Adrenal gland (tissue), 12 donors: Measurements from ENCODE around the gene SYCN. TPM values are rescaled to one million over a fixed set of nuclear protein-coding genes. Genes with fewer than 3 reads are reported as not detected.

Source experiments
- DNase-seq, 7 donors: peaks; one replicate each; pipeline ENCODE4 v3.0.0-alpha.2; 2019 to 2020
- H3K27ac ChIP-seq, 5 donors: fragments of 200-600 bp; sonication (generic) in 4 of 5; 1 replicate in 3 of 5; 2 replicates in 2 of 5; pipeline versions ENCODE4 v1.5.1 to v1.8.0; 2016 to 2020; ENCODE audit warnings: mild to moderate bottlenecking in 1 of 5
- H3K27me3 ChIP-seq: fragments of 200-600 bp; 2 replicates; pipeline ENCODE4 v1.8.0; 2021
- H3K36me3 ChIP-seq, 2 donors: fragments of 200-600 bp; replicated peaks in 1 of 2; 1 replicate in 1 of 2; 2 replicates in 1 of 2; pipeline versions ENCODE4 v1.5.1 to v1.8.0; 2018 to 2022
- H3K4me1 ChIP-seq, 2 donors: fragments of 200-600 bp; replicated peaks in 1 of 2; 1 replicate in 1 of 2; 2 replicates in 1 of 2; pipeline versions ENCODE4 v1.5.1 to v1.8.0; 2018 to 2021
- H3K4me3 ChIP-seq, 4 donors: fragments of 200-600 bp; sonication (generic) in 3 of 4; one replicate each; pipeline ENCODE4 v1.5.1; 2016 to 2018
- H3K9me3 ChIP-seq, 3 donors: fragments of 200-600 bp; sonication (generic) in 1 of 3; replicated peaks in 1 of 3; 1 replicate in 2 of 3; 2 replicates in 1 of 3; pipeline versions ENCODE4 v1.5.1 to v1.8.0; 2016 to 2021
- CTCF ChIP-seq, 6 experiments: fragments of 450-650 bp in 4 of 6; fragments of 200-600 bp in 2 of 6; sonication (generic) in 1 of 6; IDR thresholded peaks; 1 replicate in 5 of 6; 2 replicates in 1 of 6; pipeline versions ENCODE4 v1.5.1 to v1.8.0; 2016 to 2021; ENCODE audit warnings: antibody characterized with exemption in 6 of 6, mild to moderate bottlenecking in 2 of 6, moderate library complexity in 1 of 6
- POLR2A ChIP-seq, 2 donors: fragments of 450-650 bp; IDR thresholded peaks; one replicate each; pipeline ENCODE4 v1.6.1; 2017; ENCODE audit warnings: antibody characterized with exemption in 2 of 2, mild to moderate bottlenecking in 2 of 2, moderate library complexity in 1 of 2
- WGBS, 4 donors: extraction: QIAGEN DNeasy Blood & Tissue Kit in 2 of 4; methylation state at CpG; one replicate each; pipeline versions ENCODE4 v1.1.5 to v1.1.7; 2013 to 2017; 5-methylcytosine and 5-hydroxymethylcytosine counted together
- intact Hi-C, 2 donors: fragments of 100-400 bp; cut with DNase I; formaldehyde crosslinking; loops; one replicate each; pipeline versions ENCODE4 v1.14.1 to v1.15.0; 2022 to 2023
- polyA plus RNA-seq, 3 donors: library from polyadenylated mRNA; stranded (reverse); fragments of 200-250 nt in 2 of 3; fragments of 350-450 nt in 1 of 3; fragmentation: Illumina TruSeq in 1 of 3; extraction: RNeasy Lipid Tissue Mini Kit (QIAGEN cat#74804) in 1 of 3; gene quantifications; one replicate each; pipeline ENCODE4 v1.2.3, GENCODE V29; 2013 to 2014
- total RNA-seq, 9 donors: library from RNA; depleted of rRNA in 4 of 9; stranded (reverse); fragments of >200 nt in 4 of 9; fragments of 120-200 nt in 1 of 9; fragmentation: NEBNext Ultra II Directional in 1 of 9; extraction: Animal tissue kit (Norgen Biotek cat#: 25700) in 1 of 9; gene quantifications; one replicate each; pipeline versions ENCODE4 v1.1.0 to v1.2.4, GENCODE V29; 2013 to 2023
- donor health status: healthy with polysubstance abuse.
- donor health status: Bipolar disorder and iron deficiency.
- donor health status: DM: yes; HTN: yes; CAD: no.
- donor health status: DM: no; HTN: no; CAD: no.
- donor health status: DM: no; HTN: no; CAD: no.
- donor health status: DM: yes; HTN: yes; CAD: no.

Gene SYCN
- total and polyA plus RNA-seq, 12 donors = 0.43 to 0.76 (median 0.67) TPM; not detected in 9

- H3K4me1 ChIP-seq = no peaks in the 10 kb centered on the region
- H3K4me3 ChIP-seq = no peak overlapping the region
- no peak overlapping the region for H3K27ac ChIP-seq
- TF ChIP-seq POLR2A (IDR thresholded peaks at IDR 0.05) = no peak
- TF ChIP-seq CTCF (IDR thresholded peaks at IDR 0.05) = no peak
- H3K27me3 ChIP-seq = peaks cover 33% of the 10 kb centered on the region
- intact Hi-C loops = no loop called here
- no peaks in the 10 kb centered on the region for H3K36me3 ChIP-seq
- WGBS, 4 donors = 34 to 52% (median 44%) methylated on average over 3 of the region's 3 CpGs
- DNase-seq = no peak
- no peaks in the 10 kb centered on the region for H3K9me3 ChIP-seq
Measured at GRCh38 chr19:39251846-39252245, 47.8 kb upstream of the SYCN start.

GRCh38 chr19:39251081-39251480 lies 47.0 kb upstream of the SYCN start:
- Histone ChIP-seq H3K4me3 (no peak overlapping the region), H3K9me3 (no peaks in the 10 kb centered on the region), H3K27me3 (peaks cover 33% of the 10 kb centered on the region), H3K36me3 (no peaks in the 10 kb centered on the region), H3K4me1 (no peaks in the 10 kb centered on the region), H3K27ac (no peak overlapping the region)
- WGBS, 4 donors = 75 to 85% (median 80%) methylated on average over 5 of the region's 5 CpGs
- DNase-seq = no peak
- intact Hi-C loops = no loop called here
- TF ChIP-seq POLR2A (IDR thresholded peaks at IDR 0.05) = no peak
- TF ChIP-seq CTCF (IDR thresholded peaks at IDR 0.05) = no peak

GRCh38 chr19:39248806-39249205 lies 44.7 kb upstream of the SYCN start, which contains the start of gene IFNL4:
TSS of gene IFNL4 (minus strand) at chr19:39248856.
- no peak within 1 kb of the TSS for H3K27ac ChIP-seq
- WGBS, 4 donors = 70 to 74% (median 72%) methylated on average over 13 of the region's 13 CpGs

More at GRCh38 chr19:39248806-39249205, 44.7 kb upstream of the SYCN start, which contains the start of gene IFNL4:
- H3K4me1 ChIP-seq = no peaks in the 10 kb centered on the region
- intact Hi-C loops = no loop called here
- no peaks in the 10 kb centered on the region for H3K9me3 ChIP-seq
- no peak within 1 kb of the TSS for H3K4me3 ChIP-seq
- no peak for DNase-seq
- TF ChIP-seq POLR2A (IDR thresholded peaks at IDR 0.05) (no peak), CTCF (IDR thresholded peaks at IDR 0.05) (no peak)
- peaks cover 28% of the 10 kb centered on the region for H3K27me3 ChIP-seq
- no peaks in the 10 kb centered on the region for H3K36me3 ChIP-seq
